Parathyroid adenoma (tissue), 2 donors: Measurements from ENCODE around the gene CLEC20A.

Source experiments
- H2AFZ ChIP-seq: fragments of 300-600 bp; sonication (generic); one replicate; pipeline ENCODE4 v1.7.0; 2017; ENCODE audit warnings: antibody characterized with exemption, mild to moderate bottlenecking
- H3K27ac ChIP-seq: fragments of 300-600 bp; sonication (generic); one replicate; pipeline ENCODE4 v1.7.0; 2017
- H3K27me3 ChIP-seq: fragments of 300-600 bp; sonication (generic); one replicate; pipeline ENCODE4 v1.7.0; 2017; ENCODE audit warnings: low read length; ENCODE audit not compliant: control insufficient read depth, insufficient read depth
- H3K36me3 ChIP-seq: fragments of 300-600 bp; sonication (generic); one replicate; pipeline ENCODE4 v1.7.0; 2017; ENCODE audit warnings: low read length; ENCODE audit not compliant: control insufficient read depth, insufficient read depth
- H3K4me1 ChIP-seq: fragments of 300-600 bp; sonication (generic); one replicate; pipeline ENCODE4 v1.7.0; 2017; ENCODE audit warnings: control low read depth
- H3K4me2 ChIP-seq: fragments of 300-600 bp; sonication (generic); one replicate; pipeline ENCODE4 v1.7.0; 2017; ENCODE audit warnings: low read length
- H3K4me3 ChIP-seq: fragments of 300-600 bp; sonication (generic); one replicate; pipeline ENCODE4 v1.7.0; 2017; ENCODE audit warnings: low read depth, low read length
- H3K79me2 ChIP-seq: fragments of 300-600 bp; sonication (generic); one replicate; pipeline ENCODE4 v1.7.0; 2017; ENCODE audit warnings: control low read depth
- H3K9ac ChIP-seq: fragments of 300-600 bp; sonication (generic); one replicate; pipeline ENCODE4 v1.7.0; 2017; ENCODE audit warnings: mild to moderate bottlenecking
- H3K9me3 ChIP-seq: fragments of 300-600 bp; sonication (generic); one replicate; pipeline ENCODE4 v1.7.0; 2017; ENCODE audit warnings: low read length; ENCODE audit not compliant: control insufficient read depth
- CTCF ChIP-seq: fragments of 300-600 bp; sonication (generic); IDR thresholded peaks from one replicate; pipeline ENCODE4 v1.7.0; 2017; ENCODE audit warnings: antibody characterized with exemption, mild to moderate bottlenecking
- donor health status: primary hyperparathyroidism.

Gene CLEC20A

GRCh38 chr1:178530502-178530901 is 33.7 kb upstream of the CLEC20A start:
- no peak overlapping the region for H3K4me3 ChIP-seq
- no peaks in the 10 kb centered on the region for H3K27me3 ChIP-seq
- H3K36me3 ChIP-seq: no peaks in the 10 kb centered on the region
- H2AFZ ChIP-seq: no peak overlapping the region
- TF ChIP-seq CTCF: no peak
- H3K4me2 ChIP-seq: no peak overlapping the region
- H3K9me3 ChIP-seq: no peaks in the 10 kb centered on the region
- no peaks in the 10 kb centered on the region for H3K4me1 ChIP-seq
- no peak overlapping the region for H3K27ac ChIP-seq
- no peaks in the 10 kb centered on the region for H3K79me2 ChIP-seq
- H3K9ac ChIP-seq: no peak overlapping the region

- Histone ChIP-seq H3K79me2 (no peaks in the 10 kb centered on the region), H3K27me3 (no peaks in the 10 kb centered on the region), H3K27ac (no peak overlapping the region), H3K9ac (no peak overlapping the region), H3K4me1 (no peaks in the 10 kb centered on the region), H2AFZ (no peak overlapping the region), H3K9me3 (no peaks in the 10 kb centered on the region), H3K4me2 (no peak overlapping the region), H3K4me3 (no peak overlapping the region), H3K36me3 (no peaks in the 10 kb centered on the region)
- TF ChIP-seq CTCF: no peak
These were observed 33.3 kb upstream of the CLEC20A start for GRCh38 chr1:178530037-178530402.

- H3K79me2 ChIP-seq: no peaks in the 10 kb centered on the region
- H3K27me3 ChIP-seq: no peaks in the 10 kb centered on the region
- no peak for TF ChIP-seq CTCF
- H3K4me3 ChIP-seq: no peak overlapping the region
- H3K4me2 ChIP-seq: no peak overlapping the region
- H3K9ac ChIP-seq: no peak overlapping the region
- H2AFZ ChIP-seq: no peak overlapping the region
- H3K9me3 ChIP-seq: no peaks in the 10 kb centered on the region
- H3K4me1 ChIP-seq: no peaks in the 10 kb centered on the region
- no peak overlapping the region for H3K27ac ChIP-seq
- no peaks in the 10 kb centered on the region for H3K36me3 ChIP-seq
These were observed 32.7 kb upstream of the CLEC20A start for GRCh38 chr1:178529364-178530036.

- Histone ChIP-seq H3K9ac (no peak overlapping the region), H2AFZ (no peak overlapping the region), H3K4me3 (no peak overlapping the region), H3K36me3 (no peaks in the 10 kb centered on the region), H3K9me3 (no peaks in the 10 kb centered on the region), H3K79me2 (no peaks in the 10 kb centered on the region), H3K27ac (no peak overlapping the region), H3K4me1 (no peaks in the 10 kb centered on the region), H3K27me3 (no peaks in the 10 kb centered on the region), H3K4me2 (no peak overlapping the region)
- no peak for TF ChIP-seq CTCF
These were observed 32.2 kb upstream of the CLEC20A start for GRCh38 chr1:178528953-178529335.

- no peak overlapping the region for H3K9ac ChIP-seq
- no peaks in the 10 kb centered on the region for H3K79me2 ChIP-seq
- H3K27me3 ChIP-seq: no peaks in the 10 kb centered on the region
- no peak overlapping the region for H3K27ac ChIP-seq
- H2AFZ ChIP-seq: no peak overlapping the region
- no peaks in the 10 kb centered on the region for H3K4me1 ChIP-seq
- H3K36me3 ChIP-seq: no peaks in the 10 kb centered on the region
- no peak overlapping the region for H3K4me3 ChIP-seq
- H3K9me3 ChIP-seq: no peaks in the 10 kb centered on the region
- no peak for TF ChIP-seq CTCF
- H3K4me2 ChIP-seq: no peak overlapping the region
These were observed 31.6 kb upstream of the CLEC20A start for GRCh38 chr1:178528228-178528952.
